Activated CD8-positive, alpha-beta memory T cell treated with anti-CD3 and anti-CD28 coated beads, Interleukin-2, amount 10 ng/mL, durations not matched to agents 7 days and 5 days (primary cell): ENCODE results near the gene SKP1. TPM values are rescaled to one million over a fixed set of nuclear protein-coding genes. Genes with fewer than 3 reads are reported as not detected.
A peak's percentile ranks its signal among the peaks of the same experiment; 100 is the strongest.

Experiments
- ATAC-seq: fragments of 150-1000 bp; cut with Tn5 transposase; one replicate; pipeline ENCODE4 v1.10.0; 2021; ENCODE audit warnings: moderate library complexity
- CTCF ChIA-PET: fragments of 350-600 bp; sonication (Branson Sonifier 250); formaldehyde crosslinking; loops from one replicate; lab custom pipeline; 2021; ENCODE audit warnings: antibody characterized with exemption; lab: Charles Lee
- DNase-seq: peaks from one replicate; pipeline ENCODE4 v3.0.0-alpha.2; 2020
- H3K27ac Mint-ChIP-seq: one replicate; pipeline ENCODE4 v1.8.0; 2021; ENCODE audit warnings: mild to moderate bottlenecking, mixed read lengths
- H3K27me3 Mint-ChIP-seq: one replicate; pipeline ENCODE4 v1.8.0; 2021; ENCODE audit warnings: mixed read lengths
- H3K36me3 Mint-ChIP-seq: one replicate; pipeline ENCODE4 v1.8.0; 2021; ENCODE audit warnings: mild to moderate bottlenecking, mixed read lengths
- H3K4me1 Mint-ChIP-seq: one replicate; pipeline ENCODE4 v1.8.0; 2021; ENCODE audit warnings: mixed read lengths
- H3K4me3 Mint-ChIP-seq: one replicate; pipeline ENCODE4 v1.8.0; 2021; ENCODE audit warnings: mild to moderate bottlenecking, moderate library complexity, mixed read lengths
- H3K9me3 Mint-ChIP-seq: one replicate; pipeline ENCODE4 v1.8.0; 2022; ENCODE audit warnings: low read depth, mixed read lengths
- total RNA-seq, 2 experiments: library from RNA; stranded (reverse); gene quantifications; one replicate each; pipeline ENCODE4 v1.2.3, GENCODE V29; 2021

The SKP1 gene
- total RNA-seq, 2 experiments from 2014 or later: 172 to 189 TPM

- H3K9me3 Mint-ChIP-seq: no peaks in the 10 kb centered on the region
- peaks cover 5% of the 10 kb centered on the region for H3K4me1 Mint-ChIP-seq
- CTCF ChIA-PET: interaction anchor here (0.8 kb wide), 1 partner anchor 18 kb away, joined by 3 read pairs; no protein-coding TSS in a partner anchor
- no peak overlapping the region for H3K27ac Mint-ChIP-seq
- H3K27me3 Mint-ChIP-seq: no peaks in the 10 kb centered on the region
- ATAC-seq: no peak
- H3K4me3 Mint-ChIP-seq: no peak overlapping the region
- H3K36me3 Mint-ChIP-seq: peaks cover 43% of the 10 kb centered on the region
- no peak for DNase-seq
These were observed 27.8 kb upstream of the SKP1 start for GRCh38 chr5:134204575-134204974.

GRCh38 chr5:134203630-134204029 lies 26.9 kb upstream of the SKP1 start:
- CTCF ChIA-PET: interaction anchor here (0.8 kb wide), 1 partner anchor 17 kb away, joined by 3 read pairs; no protein-coding TSS in a partner anchor
- no peaks in the 10 kb centered on the region for H3K9me3 Mint-ChIP-seq
- H3K4me1 Mint-ChIP-seq: no peaks in the 10 kb centered on the region
- no peak overlapping the region for H3K27ac Mint-ChIP-seq
- H3K27me3 Mint-ChIP-seq: no peaks in the 10 kb centered on the region
- H3K36me3 Mint-ChIP-seq: peaks cover 49% of the 10 kb centered on the region
- ATAC-seq: no peak
- no peak overlapping the region for H3K4me3 Mint-ChIP-seq
- no peak for DNase-seq

- H3K27ac Mint-ChIP-seq: peak overlapping the region; percentile 11
- no peaks in the 10 kb centered on the region for H3K9me3 Mint-ChIP-seq
- CTCF ChIA-PET: interaction anchor here (1.2 kb wide), 1 partner anchor 12 kb away, joined by 3 read pairs; no protein-coding TSS in a partner anchor
- H3K4me3 Mint-ChIP-seq: no peak overlapping the region
- no peaks in the 10 kb centered on the region for H3K4me1 Mint-ChIP-seq
- DNase-seq (no peak), ATAC-seq (no peak)
- peaks cover 45% of the 10 kb centered on the region for H3K36me3 Mint-ChIP-seq
- no peaks in the 10 kb centered on the region for H3K27me3 Mint-ChIP-seq
These were observed 18.9 kb upstream of the SKP1 start for GRCh38 chr5:134195666-134196065.

GRCh38 chr5:134189031-134189430 lies 12.3 kb upstream of the SKP1 start:
- Mint-ChIP-seq H3K4me3 (no peak overlapping the region), H3K9me3 (no peaks in the 10 kb centered on the region), H3K27ac (no peak overlapping the region), H3K4me1 (no peaks in the 10 kb centered on the region), H3K27me3 (no peaks in the 10 kb centered on the region), H3K36me3 (peaks cover 4% of the 10 kb centered on the region)
- DNase-seq (no peak), ATAC-seq (no peak)
- CTCF ChIA-PET: interaction anchor here (1.0 kb wide), 1 partner anchor 91 kb away, joined by 3 read pairs; no protein-coding TSS in a partner anchor

GRCh38 chr5:134188092-134188491 lies 11.3 kb upstream of the SKP1 start:
- H3K27ac Mint-ChIP-seq: no peak overlapping the region

GRCh38 chr5:134184155-134185135 lies 7.7 kb upstream of the SKP1 start:
- CTCF ChIA-PET: interaction anchor here (0.7 to 3.8 kb wide), 24 partner anchors 8 to 466 kb away, joined by 3 to 48 read pairs (median 3); partner anchors contain the start of gene PPP2CA
- Mint-ChIP-seq H3K9me3 (no peaks in the 10 kb centered on the region), H3K27ac (no peak overlapping the region), H3K27me3 (peaks cover 2% of the 10 kb centered on the region), H3K36me3 (no peaks in the 10 kb centered on the region), H3K4me1 (no peaks in the 10 kb centered on the region), H3K4me3 (no peak overlapping the region)
- ATAC-seq (peak; percentile 96), DNase-seq (peak; percentile 84)

More at GRCh38 chr5:134188092-134188491, 11.3 kb upstream of the SKP1 start:
- peaks cover 2% of the 10 kb centered on the region for H3K36me3 Mint-ChIP-seq
- H3K4me1 Mint-ChIP-seq: no peaks in the 10 kb centered on the region
- no peak overlapping the region for H3K4me3 Mint-ChIP-seq
- no peak for ATAC-seq
- CTCF ChIA-PET: interaction anchor here (1.0 to 1.5 kb wide), 4 partner anchors 37 to 115 kb away, joined by 3 read pairs; no protein-coding TSS in a partner anchor
- H3K9me3 Mint-ChIP-seq: no peaks in the 10 kb centered on the region
- no peaks in the 10 kb centered on the region for H3K27me3 Mint-ChIP-seq
- DNase-seq: no peak

- H3K4me3 Mint-ChIP-seq: no peak overlapping the region
- H3K27ac Mint-ChIP-seq: no peak overlapping the region
- peaks cover 2% of the 10 kb centered on the region for H3K27me3 Mint-ChIP-seq
- no peaks in the 10 kb centered on the region for H3K36me3 Mint-ChIP-seq
- no peaks in the 10 kb centered on the region for H3K4me1 Mint-ChIP-seq
- ATAC-seq (no peak), DNase-seq (no peak)
- CTCF ChIA-PET: interaction anchor here (0.7 to 3.8 kb wide), 18 partner anchors 9 to 467 kb away, joined by 3 to 48 read pairs (median 4); partner anchors contain the start of gene PPP2CA
- no peaks in the 10 kb centered on the region for H3K9me3 Mint-ChIP-seq
These were observed 6.7 kb upstream of the SKP1 start for GRCh38 chr5:134183481-134183880.

- H3K4me1 Mint-ChIP-seq: peaks cover 21% of the 10 kb centered on the region
- H3K9me3 Mint-ChIP-seq: no peaks in the 10 kb centered on the region
- peaks cover 11% of the 10 kb centered on the region for H3K36me3 Mint-ChIP-seq
- H3K27me3 Mint-ChIP-seq: peaks cover 2% of the 10 kb centered on the region
- DNase-seq (no peak), ATAC-seq (no peak)
- no peak overlapping the region for H3K27ac Mint-ChIP-seq
- CTCF ChIA-PET: interaction anchor here (0.9 to 1.1 kb wide), 2 partner anchors 13 to 138 kb away, joined by 3 to 5 read pairs; no protein-coding TSS in a partner anchor
- H3K4me3 Mint-ChIP-seq: peak overlapping the region; percentile 97
These were observed 1.3 kb upstream of the SKP1 start for GRCh38 chr5:134178096-134178419.

- H3K27me3 Mint-ChIP-seq: peaks cover 2% of the 10 kb centered on the region
- peaks cover 21% of the 10 kb centered on the region for H3K4me1 Mint-ChIP-seq
- peak overlapping the region; percentile 97 for H3K4me3 Mint-ChIP-seq
- ATAC-seq (no peak), DNase-seq (no peak)
- H3K9me3 Mint-ChIP-seq: no peaks in the 10 kb centered on the region
- H3K36me3 Mint-ChIP-seq: peaks cover 13% of the 10 kb centered on the region
- CTCF ChIA-PET: interaction anchor here (0.9 to 1.3 kb wide), 4 partner anchors 12 to 138 kb away, joined by 3 to 5 read pairs (median 4); no protein-coding TSS in a partner anchor
- peak overlapping the region; percentile 97 for H3K27ac Mint-ChIP-seq
These were observed 782 bp upstream of the SKP1 start for GRCh38 chr5:134177369-134178095.

- peak; percentile 28 for ATAC-seq
- no peaks in the 10 kb centered on the region for H3K27me3 Mint-ChIP-seq
- H3K4me1 Mint-ChIP-seq: peaks cover 30% of the 10 kb centered on the region
- peaks cover 25% of the 10 kb centered on the region for H3K36me3 Mint-ChIP-seq
- H3K9me3 Mint-ChIP-seq: no peaks in the 10 kb centered on the region
- H3K27ac Mint-ChIP-seq: peak overlapping the region; percentile 97
- CTCF ChIA-PET: interaction anchor here (0.6 to 1.3 kb wide), 4 partner anchors 10 to 136 kb away, joined by 3 to 4 read pairs (median 4); no protein-coding TSS in a partner anchor
- peak; percentile 65 for DNase-seq
- peak overlapping the region; percentile 97 for H3K4me3 Mint-ChIP-seq
These were observed 734 bp downstream of the SKP1 start for GRCh38 chr5:134175921-134176510.

- peak overlapping the region; percentile 97 for H3K27ac Mint-ChIP-seq
- peaks cover 33% of the 10 kb centered on the region for H3K36me3 Mint-ChIP-seq
- no peaks in the 10 kb centered on the region for H3K9me3 Mint-ChIP-seq
- H3K4me1 Mint-ChIP-seq: peaks cover 30% of the 10 kb centered on the region
- DNase-seq: no peak
- H3K4me3 Mint-ChIP-seq: peak overlapping the region; percentile 97
- CTCF ChIA-PET: interaction anchor here (0.8 kb wide), 1 partner anchor 11 kb away, joined by 4 read pairs; no protein-coding TSS in a partner anchor
- ATAC-seq: no peak
- H3K27me3 Mint-ChIP-seq: no peaks in the 10 kb centered on the region
These were observed 1.6 kb downstream of the SKP1 start for GRCh38 chr5:134174841-134175839.

- DNase-seq: no peak
- H3K36me3 Mint-ChIP-seq: peaks cover 48% of the 10 kb centered on the region
- H3K9me3 Mint-ChIP-seq: no peaks in the 10 kb centered on the region
- no peak overlapping the region for H3K4me3 Mint-ChIP-seq
- CTCF ChIA-PET: no interaction called here
- H3K27ac Mint-ChIP-seq: no peak overlapping the region
- ATAC-seq: no peak
- peaks cover 27% of the 10 kb centered on the region for H3K4me1 Mint-ChIP-seq
- no peaks in the 10 kb centered on the region for H3K27me3 Mint-ChIP-seq
These were observed 4.8 kb downstream of the SKP1 start for GRCh38 chr5:134171972-134172371.
